Measurements from ENCODE around the gene TEKT3. TPM values are rescaled to one million over a fixed set of nuclear protein-coding genes. Genes with fewer than 3 reads are reported as not detected.

Gene TEKT3
- polyA plus RNA-seq, 1 donor, result 1.0 TPM

GRCh38 chr17:15301845-15302244 lies 39.6 kb downstream of the TEKT3 start:
- Histone ChIP-seq H3K9me3 (ENCODE audit: control insufficient read depth, low read depth, low read length) (no peaks in the 10 kb centered on the region), H3K27ac (ENCODE audit: low read length) (no peak overlapping the region), H3K36me3 (ENCODE audit: control insufficient read depth, insufficient read depth, low read length) (no peaks in the 10 kb centered on the region), H3K27me3 (ENCODE audit: control insufficient read depth, insufficient read depth, low read length) (no peaks in the 10 kb centered on the region), H3K4me1 (ENCODE audit: control insufficient read depth, insufficient read depth, low read length) (peaks cover 2% of the 10 kb centered on the region), H3K4me3 (ENCODE audit: low read length) (no peak overlapping the region)
- no peak for DNase-seq
- WGBS (ENCODE audit: insufficient coverage, low lambda C conversion rate), result no CpG with 5 or more reads among the region's 6 CpGs

GRCh38 chr17:15298176-15298575 lies 43.2 kb downstream of the TEKT3 start:
- WGBS (ENCODE audit: insufficient coverage, low lambda C conversion rate), result no CpG with 5 or more reads among the region's 5 CpGs
- Histone ChIP-seq H3K4me1 (ENCODE audit: control insufficient read depth, insufficient read depth, low read length) (no peaks in the 10 kb centered on the region), H3K4me3 (ENCODE audit: low read length) (no peak overlapping the region), H3K27ac (ENCODE audit: low read length) (no peak overlapping the region), H3K36me3 (ENCODE audit: control insufficient read depth, insufficient read depth, low read length) (no peaks in the 10 kb centered on the region), H3K27me3 (ENCODE audit: control insufficient read depth, insufficient read depth, low read length) (no peaks in the 10 kb centered on the region), H3K9me3 (ENCODE audit: control insufficient read depth, low read depth, low read length) (no peaks in the 10 kb centered on the region)
- no peak for DNase-seq

GRCh38 chr17:15293558-15293957 lies 47.8 kb downstream of the TEKT3 start:
- WGBS (ENCODE audit: insufficient coverage, low lambda C conversion rate), result no CpG with 5 or more reads among the region's 3 CpGs
- Histone ChIP-seq H3K27ac (ENCODE audit: low read length) (no peak overlapping the region), H3K27me3 (ENCODE audit: control insufficient read depth, insufficient read depth, low read length) (no peaks in the 10 kb centered on the region), H3K4me1 (ENCODE audit: control insufficient read depth, insufficient read depth, low read length) (no peaks in the 10 kb centered on the region), H3K36me3 (ENCODE audit: control insufficient read depth, insufficient read depth, low read length) (no peaks in the 10 kb centered on the region), H3K4me3 (ENCODE audit: low read length) (no peak overlapping the region), H3K9me3 (ENCODE audit: control insufficient read depth, low read depth, low read length) (no peaks in the 10 kb centered on the region)
- no peak for DNase-seq

- 50% methylated on average over 1 of the region's 8 CpGs for WGBS (ENCODE audit: insufficient coverage, low lambda C conversion rate)
- Histone ChIP-seq H3K4me1 (ENCODE audit: control insufficient read depth, insufficient read depth, low read length) (no peaks in the 10 kb centered on the region), H3K4me3 (ENCODE audit: low read length) (no peak overlapping the region), H3K9me3 (ENCODE audit: control insufficient read depth, low read depth, low read length) (no peaks in the 10 kb centered on the region), H3K27ac (ENCODE audit: low read length) (no peak overlapping the region), H3K36me3 (ENCODE audit: control insufficient read depth, insufficient read depth, low read length) (no peaks in the 10 kb centered on the region), H3K27me3 (ENCODE audit: control insufficient read depth, insufficient read depth, low read length) (no peaks in the 10 kb centered on the region)
- DNase-seq, result no peak
Observed at GRCh38 chr17:15291674-15292361, 49.6 kb downstream of the TEKT3 start.

GRCh38 chr17:15290605-15291004 lies 50.8 kb downstream of the TEKT3 start:
- H3K4me1 ChIP-seq (ENCODE audit: control insufficient read depth, insufficient read depth, low read length), result no peaks in the 10 kb centered on the region
- H3K9me3 ChIP-seq (ENCODE audit: control insufficient read depth, low read depth, low read length), result no peaks in the 10 kb centered on the region
- WGBS (ENCODE audit: insufficient coverage, low lambda C conversion rate), result no CpG with 5 or more reads among the region's 6 CpGs
- H3K27ac ChIP-seq (ENCODE audit: low read length), result no peak overlapping the region
- H3K4me3 ChIP-seq (ENCODE audit: low read length), result no peak overlapping the region
- DNase-seq, result no peak
- H3K27me3 ChIP-seq (ENCODE audit: control insufficient read depth, insufficient read depth, low read length), result no peaks in the 10 kb centered on the region
- H3K36me3 ChIP-seq (ENCODE audit: control insufficient read depth, insufficient read depth, low read length), result no peaks in the 10 kb centered on the region

- no peak overlapping the region for H3K27ac ChIP-seq (ENCODE audit: low read length)
Observed at GRCh38 chr17:15289285-15290183, 51.9 kb downstream of the TEKT3 start.

GRCh38 chr17:15288859-15289258 lies 52.5 kb downstream of the TEKT3 start:
- WGBS (ENCODE audit: insufficient coverage, low lambda C conversion rate), result no CpG with 5 or more reads among the region's 1 CpG
- Histone ChIP-seq H3K9me3 (ENCODE audit: control insufficient read depth, low read depth, low read length) (no peaks in the 10 kb centered on the region), H3K27me3 (ENCODE audit: control insufficient read depth, insufficient read depth, low read length) (no peaks in the 10 kb centered on the region), H3K4me3 (ENCODE audit: low read length) (no peak overlapping the region), H3K4me1 (ENCODE audit: control insufficient read depth, insufficient read depth, low read length) (no peaks in the 10 kb centered on the region), H3K36me3 (ENCODE audit: control insufficient read depth, insufficient read depth, low read length) (no peaks in the 10 kb centered on the region), H3K27ac (ENCODE audit: low read length) (no peak overlapping the region)
- DNase-seq, result no peak

More at GRCh38 chr17:15289285-15290183, 51.9 kb downstream of the TEKT3 start:
- DNase-seq, result no peak
- no peaks in the 10 kb centered on the region for H3K9me3 ChIP-seq (ENCODE audit: control insufficient read depth, low read depth, low read length)
- no peaks in the 10 kb centered on the region for H3K27me3 ChIP-seq (ENCODE audit: control insufficient read depth, insufficient read depth, low read length)
- H3K4me3 ChIP-seq (ENCODE audit: low read length), result no peak overlapping the region
- H3K36me3 ChIP-seq (ENCODE audit: control insufficient read depth, insufficient read depth, low read length), result no peaks in the 10 kb centered on the region
- WGBS (ENCODE audit: insufficient coverage, low lambda C conversion rate), result 38% methylated on average over 2 of the region's 22 CpGs
- H3K4me1 ChIP-seq (ENCODE audit: control insufficient read depth, insufficient read depth, low read length), result no peaks in the 10 kb centered on the region

GRCh38 chr17:15287538-15288267 lies 53.7 kb downstream of the TEKT3 start:
- H3K9me3 ChIP-seq (ENCODE audit: control insufficient read depth, low read depth, low read length), result no peaks in the 10 kb centered on the region
- no peak for DNase-seq
- H3K4me3 ChIP-seq (ENCODE audit: low read length), result no peak overlapping the region
- H3K27me3 ChIP-seq (ENCODE audit: control insufficient read depth, insufficient read depth, low read length), result no peaks in the 10 kb centered on the region
- no peak overlapping the region for H3K27ac ChIP-seq (ENCODE audit: low read length)
- WGBS (ENCODE audit: insufficient coverage, low lambda C conversion rate), result no CpG with 5 or more reads among the region's 4 CpGs
- no peaks in the 10 kb centered on the region for H3K4me1 ChIP-seq (ENCODE audit: control insufficient read depth, insufficient read depth, low read length)
- H3K36me3 ChIP-seq (ENCODE audit: control insufficient read depth, insufficient read depth, low read length), result no peaks in the 10 kb centered on the region

- no peak overlapping the region for H3K4me3 ChIP-seq (ENCODE audit: low read length)
- no peaks in the 10 kb centered on the region for H3K27me3 ChIP-seq (ENCODE audit: control insufficient read depth, insufficient read depth, low read length)
- H3K27ac ChIP-seq (ENCODE audit: low read length), result no peak overlapping the region
- H3K9me3 ChIP-seq (ENCODE audit: control insufficient read depth, low read depth, low read length), result no peaks in the 10 kb centered on the region
- WGBS (ENCODE audit: insufficient coverage, low lambda C conversion rate), result no CpG with 5 or more reads among the region's 6 CpGs
- no peak for DNase-seq
- H3K36me3 ChIP-seq (ENCODE audit: control insufficient read depth, insufficient read depth, low read length), result no peaks in the 10 kb centered on the region
- H3K4me1 ChIP-seq (ENCODE audit: control insufficient read depth, insufficient read depth, low read length), result no peaks in the 10 kb centered on the region
Observed at GRCh38 chr17:15285466-15285865, 55.9 kb downstream of the TEKT3 start.

- Histone ChIP-seq H3K9me3 (ENCODE audit: control insufficient read depth, low read depth, low read length) (no peaks in the 10 kb centered on the region), H3K27me3 (ENCODE audit: control insufficient read depth, insufficient read depth, low read length) (no peaks in the 10 kb centered on the region), H3K4me3 (ENCODE audit: low read length) (no peak overlapping the region), H3K4me1 (ENCODE audit: control insufficient read depth, insufficient read depth, low read length) (no peaks in the 10 kb centered on the region), H3K27ac (ENCODE audit: low read length) (no peak overlapping the region), H3K36me3 (ENCODE audit: control insufficient read depth, insufficient read depth, low read length) (no peaks in the 10 kb centered on the region)
- WGBS (ENCODE audit: insufficient coverage, low lambda C conversion rate), result no CpG with 5 or more reads among the region's 2 CpGs
- no peak for DNase-seq
Observed at GRCh38 chr17:15284537-15284936, 56.9 kb downstream of the TEKT3 start.
